HG03097 (cell line): ENCODE measurements around the gene DPP4.
"Not testable (repeated sequence)": the region's sequence is repeated elsewhere in the genome, so short reads cannot be mapped to it uniquely, and the experiment has no call there.

ENCODE experiments used
- ATAC-seq: cut with Tn5 transposase; IDR thresholded peaks from one replicate; pipeline ENCODE4 v1.9.1; 2021; ENCODE audit not compliant: unreplicated experiment, low FRiP score

Gene DPP4

DNA sequence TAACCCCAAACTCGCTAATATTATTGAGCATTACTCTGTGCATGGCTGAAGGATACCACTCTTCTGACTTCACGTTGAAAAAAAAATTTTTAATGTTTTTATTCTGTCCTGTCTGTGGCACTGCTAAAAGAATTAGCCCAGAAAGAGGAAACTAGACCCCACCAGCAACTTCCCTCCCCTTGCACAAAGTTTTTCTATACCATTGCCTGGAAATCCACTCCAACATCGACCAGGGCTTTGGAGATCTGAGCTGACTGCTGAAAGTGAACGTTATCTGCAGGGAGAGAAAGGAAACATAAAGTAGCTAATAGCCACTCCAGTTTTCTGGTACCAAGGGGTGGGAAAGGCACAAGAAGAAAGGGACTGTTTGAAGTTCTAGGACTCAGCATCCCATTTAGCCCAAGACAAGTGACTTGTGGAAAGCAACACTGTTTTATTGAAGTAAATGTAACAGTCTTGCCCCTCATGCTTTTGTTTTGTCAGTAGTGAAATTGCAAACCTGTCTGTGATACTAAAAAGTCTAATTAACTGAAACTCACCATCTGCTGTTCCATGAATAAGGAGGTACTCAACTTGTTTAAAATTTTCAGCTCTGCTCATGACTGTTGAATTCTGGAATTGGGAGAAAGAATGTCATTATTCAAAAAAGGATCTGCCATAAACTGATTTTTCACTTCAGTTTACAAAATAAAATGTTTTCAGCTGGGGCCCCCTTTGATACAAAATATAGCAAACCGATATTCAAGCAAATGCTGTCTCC, 79.1 kb downstream of the DPP4 start:
- ATAC-seq: no peak

DNA sequence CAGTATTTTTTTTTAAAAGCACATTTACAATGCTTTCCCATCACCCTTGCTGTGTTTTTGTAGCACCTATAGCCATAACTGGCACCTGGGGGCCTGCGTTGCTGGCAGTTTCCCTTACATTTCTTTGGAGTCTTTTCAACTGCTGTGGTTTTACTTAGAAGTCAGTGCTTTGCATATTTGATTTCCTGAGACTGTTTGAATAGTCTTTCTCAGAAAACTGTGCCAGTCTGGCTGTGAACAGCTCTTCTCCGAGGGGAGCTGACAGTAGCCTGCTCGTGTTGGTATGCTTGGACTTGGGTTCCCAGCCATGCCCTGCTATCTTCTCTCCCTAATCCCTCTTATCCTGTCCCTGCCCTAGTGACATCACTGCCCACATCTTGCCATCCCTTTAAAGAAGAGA, 81.5 kb downstream of the DPP4 start:
- peak; percentile 70 for ATAC-seq

GRCh38 chr2:161991991-161992390, 82.0 kb downstream of the DPP4 start:
- ATAC-seq: no peak

- ATAC-seq: no peak
These were observed 83.3 kb downstream of the DPP4 start for GRCh38 chr2:161990741-161991140.

DNA sequence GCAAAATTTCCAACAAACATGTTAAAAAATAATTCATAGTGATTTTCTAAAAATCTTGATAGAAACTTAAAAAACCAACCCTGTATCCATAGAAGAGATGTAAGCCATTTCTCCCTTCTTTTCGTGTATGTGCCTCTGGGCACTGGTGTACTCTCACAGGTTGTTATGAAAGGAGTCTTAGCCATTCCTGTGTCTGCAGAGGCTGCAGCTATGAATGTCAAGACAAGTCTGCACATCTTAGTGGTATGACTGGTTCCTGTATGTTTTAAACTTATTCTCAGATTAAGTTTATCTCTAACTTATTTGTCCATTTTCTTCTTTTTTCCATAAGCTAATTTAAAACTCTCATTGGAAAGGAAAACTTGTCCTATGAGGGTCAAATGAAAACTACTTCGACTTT, 84.0 kb downstream of the DPP4 start:
- ATAC-seq: no peak

GRCh38 chr2:161988589-161988988, 85.4 kb downstream of the DPP4 start:
- ATAC-seq: no peak

GRCh38 chr2:161987311-161987710, 86.7 kb downstream of the DPP4 start:
- no peak for ATAC-seq

- no peak for ATAC-seq
These were observed 90.1 kb downstream of the DPP4 start for GRCh38 chr2:161983866-161984265.

GRCh38 chr2:161983331-161983651, 90.7 kb downstream of the DPP4 start:
- no peak for ATAC-seq

DNA sequence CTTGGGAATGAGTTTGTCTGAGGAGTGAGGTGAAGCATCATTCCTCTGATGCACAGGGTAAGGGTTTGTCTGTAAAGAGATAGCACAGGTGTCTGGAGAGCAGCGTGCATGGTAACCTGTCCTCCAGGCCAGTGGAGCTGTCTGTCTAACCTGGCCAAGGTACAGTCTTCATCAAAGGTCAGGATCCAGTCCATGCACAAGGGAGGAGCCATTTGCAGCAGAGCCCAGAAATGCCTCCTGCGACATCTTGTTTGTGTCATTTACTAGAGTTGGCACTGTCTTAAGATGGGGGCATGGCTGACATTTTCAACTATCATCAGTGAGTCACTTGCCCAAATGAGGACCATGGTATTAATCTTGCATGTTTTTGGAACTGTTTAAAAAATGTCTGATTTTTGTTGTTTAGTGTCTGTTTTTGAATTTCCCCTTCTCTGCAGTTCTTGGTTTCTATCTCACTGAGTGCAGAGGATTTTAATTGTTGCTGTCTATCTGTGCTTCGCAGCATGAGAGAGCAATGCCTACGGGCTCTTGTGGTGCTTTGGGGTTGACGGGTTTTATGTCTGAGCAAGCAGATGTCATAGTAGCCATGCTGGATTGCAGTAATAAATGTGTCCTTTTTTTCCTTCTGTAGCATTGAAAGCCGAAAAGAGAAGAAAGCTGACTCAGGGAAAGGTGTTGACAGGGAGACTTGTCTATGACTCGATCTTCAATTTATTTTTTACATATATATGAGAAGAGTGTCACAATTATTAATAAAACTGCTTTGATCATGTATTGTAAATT, 91.3 kb downstream of the DPP4 start:
- ATAC-seq: no peak

DNA sequence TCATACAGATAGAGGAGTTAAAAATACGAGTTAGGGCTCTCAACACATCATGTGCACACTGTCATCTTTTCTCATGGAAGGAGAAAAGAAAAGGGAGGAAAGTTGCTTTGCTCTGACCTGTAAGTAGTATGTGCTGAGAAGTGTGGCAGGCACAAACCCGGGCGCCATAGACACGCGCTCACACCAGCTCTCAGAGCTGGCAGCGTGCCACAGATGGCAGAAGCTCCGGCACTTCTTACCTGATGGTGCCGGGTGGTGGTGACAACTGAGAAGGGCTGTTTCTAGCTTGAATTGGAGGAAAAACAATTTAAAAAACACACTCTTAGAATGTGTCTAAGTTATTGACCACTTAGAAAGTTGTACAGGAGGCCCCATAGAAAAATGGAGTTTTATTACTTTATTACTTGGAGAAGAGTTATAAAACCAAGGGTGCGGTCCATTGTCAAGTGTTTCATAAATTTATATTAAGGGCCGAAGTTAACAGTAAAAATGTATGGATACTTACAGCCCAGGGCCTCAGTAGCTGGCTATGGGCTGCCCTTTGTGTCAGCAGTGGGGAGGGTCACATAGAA, 92.2 kb downstream of the DPP4 start:
- ATAC-seq: no peak

- no peak for ATAC-seq
These were observed 93.0 kb downstream of the DPP4 start for GRCh38 chr2:161980976-161981375.

DNA sequence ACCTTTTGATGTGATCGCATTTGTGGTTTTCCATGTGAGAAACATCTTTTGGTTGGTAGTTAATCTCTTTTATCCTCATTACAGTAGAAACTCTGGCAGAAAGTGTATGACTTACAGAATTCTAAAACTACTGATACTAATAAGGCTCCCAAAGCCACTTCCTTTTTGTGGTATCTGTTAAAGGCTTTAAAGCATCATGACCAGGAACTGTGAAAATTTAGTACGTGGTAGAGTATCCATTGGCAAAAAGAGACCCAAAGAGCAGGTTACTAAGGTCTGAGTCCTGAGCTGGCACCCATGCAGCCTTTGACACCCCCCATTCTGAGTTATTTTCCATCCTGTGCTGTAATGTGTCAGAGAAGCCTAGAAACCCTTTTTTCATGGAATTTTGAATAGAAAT, 94.5 kb downstream of the DPP4 start:
- ATAC-seq: no peak

DNA sequence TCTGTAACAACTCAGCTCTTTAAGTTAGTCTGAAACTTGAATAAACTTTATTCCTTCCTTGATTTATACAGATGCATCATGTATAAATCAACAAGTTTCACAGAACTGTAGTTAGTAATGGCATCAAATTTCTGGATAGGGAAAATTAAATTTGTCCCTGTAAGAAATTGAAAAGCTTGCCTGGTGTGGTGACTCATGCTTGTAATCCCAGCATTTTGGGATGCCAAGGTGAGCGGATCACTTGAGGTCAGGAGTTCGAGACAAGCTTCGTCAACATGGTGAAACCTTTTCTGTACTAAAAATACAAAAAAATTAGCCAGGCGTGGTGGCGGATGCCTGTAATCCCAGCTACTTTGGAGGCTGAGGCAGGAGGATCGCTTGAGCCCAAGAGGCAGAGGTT, 96.1 kb downstream of the DPP4 start:
- not testable (repeated sequence) for ATAC-seq

DNA sequence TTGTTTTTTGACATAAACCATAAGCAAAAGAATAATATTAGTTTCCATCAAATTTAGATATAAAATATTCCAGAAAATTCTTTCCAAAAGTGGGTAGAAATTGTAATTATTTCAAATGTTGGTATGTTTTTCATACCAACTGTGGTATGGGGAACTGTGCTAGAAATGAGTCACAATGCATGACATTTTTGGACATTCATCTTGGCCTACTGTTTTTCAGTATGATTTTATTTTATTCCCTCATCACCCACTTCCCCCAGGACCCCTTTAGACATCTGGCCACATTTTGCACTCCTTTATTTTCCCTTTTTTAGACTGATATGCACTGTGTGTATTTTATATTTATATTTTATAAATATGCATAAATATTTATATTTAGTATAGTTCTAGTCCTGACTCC, 97.1 kb downstream of the DPP4 start:
- no peak for ATAC-seq

- ATAC-seq: no peak
These were observed 97.7 kb downstream of the DPP4 start for GRCh38 chr2:161976295-161976694.

- no peak for ATAC-seq
These were observed 98.2 kb downstream of the DPP4 start for GRCh38 chr2:161975813-161976160.

GRCh38 chr2:161975062-161975812, 98.8 kb downstream of the DPP4 start:
- ATAC-seq: no peak

- ATAC-seq: no peak
These were observed 99.6 kb downstream of the DPP4 start for GRCh38 chr2:161974461-161974860.

- no peak for ATAC-seq
These were observed 101.1 kb downstream of the DPP4 start for GRCh38 chr2:161972866-161973265.

DNA sequence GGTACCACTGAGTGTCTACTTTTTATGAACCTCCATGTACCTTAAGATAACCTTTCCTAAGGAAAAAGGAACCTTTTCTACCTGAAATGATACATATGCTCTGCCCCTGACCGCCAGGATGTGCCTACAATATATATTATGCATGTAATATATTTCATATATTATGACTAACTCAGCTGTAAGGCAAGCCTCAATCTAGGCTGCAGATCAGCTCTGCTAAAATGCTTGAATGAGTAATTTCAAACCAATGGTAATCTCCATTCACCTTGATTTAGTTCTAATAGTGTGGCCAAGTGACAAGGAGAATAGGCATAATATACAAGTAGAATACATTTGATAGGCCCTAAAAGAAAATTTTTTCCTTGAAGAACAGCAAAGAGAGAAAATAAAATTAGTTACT, 101.8 kb downstream of the DPP4 start:
- no peak for ATAC-seq
